Measurements from ENCODE around the gene RBM12.
"Not testable (repeated sequence)": the region's sequence is repeated elsewhere in the genome, so short reads cannot be mapped to it uniquely, and the experiment has no call there.

RBM12 gene

GRCh38 chr20:35664466-35665206 is at the start of gene RBM12, which contains the start of gene CPNE1:
Gene RBM12, minus strand, starts transcription at chr20:35664900. Its CDS starts 9,578 bp downstream, at chr20:35655322.
Gene CPNE1, minus strand, starts transcription at chr20:35664900. Its CDS starts 31,977 bp downstream, at chr20:35632923.
- DNase-seq, result peak; percentile 91

- DNase-seq, result no peak
Measured at GRCh38 chr20:35714127-35714526, 49.4 kb upstream of the RBM12 start.

GRCh38 chr20:35713120-35713519 is 48.4 kb upstream of the RBM12 start:
- DNase-seq, result not testable (repeated sequence)

GRCh38 chr20:35711588-35712209 is 47.0 kb upstream of the RBM12 start:
- no peak for DNase-seq

GRCh38 chr20:35710884-35711587 is 46.3 kb upstream of the RBM12 start:
- no peak for DNase-seq

- DNase-seq, result no peak
Measured at GRCh38 chr20:35710039-35710438, 45.3 kb upstream of the RBM12 start.

GRCh38 chr20:35709259-35709658 is 44.6 kb upstream of the RBM12 start:
- DNase-seq, result no peak

GRCh38 chr20:35708502-35708901 is 43.8 kb upstream of the RBM12 start:
- DNase-seq, result no peak

- not testable (repeated sequence) for DNase-seq
Measured at GRCh38 chr20:35706591-35707529, 42.2 kb upstream of the RBM12 start.

- DNase-seq, result not testable (repeated sequence)
Measured at GRCh38 chr20:35705894-35706293, 41.2 kb upstream of the RBM12 start.

- DNase-seq, result no peak
Measured at GRCh38 chr20:35704514-35705261, 40.0 kb upstream of the RBM12 start.

- no peak for DNase-seq
Measured at GRCh38 chr20:35702824-35703695, 38.4 kb upstream of the RBM12 start.

- DNase-seq, result no peak
Measured at GRCh38 chr20:35702051-35702823, 37.5 kb upstream of the RBM12 start.

- DNase-seq, result no peak
Measured at GRCh38 chr20:35700625-35701148, 36.0 kb upstream of the RBM12 start.

GRCh38 chr20:35699957-35700624 is 35.4 kb upstream of the RBM12 start:
- no peak for DNase-seq

- DNase-seq, result peak; percentile 80
Measured at GRCh38 chr20:35699127-35699956, 34.6 kb upstream of the RBM12 start, which contains the start of the genes NFS1 and ROMO1. Gene NFS1, minus strand, starts transcription at chr20:35699352. Its CDS starts 64 bp downstream, at chr20:35699288. Gene ROMO1, plus strand, starts transcription at chr20:35699405. Its CDS starts 228 bp downstream, at chr20:35699633.

- DNase-seq, result no peak
Measured at GRCh38 chr20:35698298-35699126, 33.8 kb upstream of the RBM12 start.
